HL-60 (cell line): ENCODE data around the gene CYREN.

Source experiments
- POLR2AphosphoS5 ChIP-seq: IDR thresholded peaks from 2 replicates; pipeline ENCODE4 v1.6.1; 2012; ENCODE audit warnings: low read depth
- TF ChIP-seq, protein P1 (sequence below): IDR thresholded peaks from one replicate; pipeline ENCODE4 v1.5.1; 2011; ENCODE audit warnings: low read length, control low read depth, inconsistent platforms; ENCODE audit not compliant: insufficient read depth

DNA sequence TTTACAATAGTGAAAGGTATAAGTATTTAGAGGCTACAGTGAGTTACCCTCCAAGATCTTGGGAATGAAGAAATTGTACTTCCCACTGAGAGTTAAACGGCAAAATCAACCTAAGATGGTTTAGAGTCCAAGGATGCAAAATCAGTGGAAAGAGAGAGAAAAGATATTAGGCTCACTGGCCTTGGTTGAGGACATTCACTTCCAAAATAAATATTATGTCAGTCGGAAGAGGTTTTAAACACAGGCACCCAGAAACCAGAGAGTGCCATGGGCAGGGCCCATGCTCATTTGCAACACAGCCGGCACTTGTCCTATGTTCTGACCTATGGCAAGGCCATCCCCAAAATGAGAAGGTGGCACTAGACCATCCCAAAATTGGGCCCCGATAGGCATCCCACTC, 44.7 kb upstream of the CYREN start:
- no peak for TF ChIP-seq POLR2AphosphoS5
- TF ChIP-seq, protein P1, sequence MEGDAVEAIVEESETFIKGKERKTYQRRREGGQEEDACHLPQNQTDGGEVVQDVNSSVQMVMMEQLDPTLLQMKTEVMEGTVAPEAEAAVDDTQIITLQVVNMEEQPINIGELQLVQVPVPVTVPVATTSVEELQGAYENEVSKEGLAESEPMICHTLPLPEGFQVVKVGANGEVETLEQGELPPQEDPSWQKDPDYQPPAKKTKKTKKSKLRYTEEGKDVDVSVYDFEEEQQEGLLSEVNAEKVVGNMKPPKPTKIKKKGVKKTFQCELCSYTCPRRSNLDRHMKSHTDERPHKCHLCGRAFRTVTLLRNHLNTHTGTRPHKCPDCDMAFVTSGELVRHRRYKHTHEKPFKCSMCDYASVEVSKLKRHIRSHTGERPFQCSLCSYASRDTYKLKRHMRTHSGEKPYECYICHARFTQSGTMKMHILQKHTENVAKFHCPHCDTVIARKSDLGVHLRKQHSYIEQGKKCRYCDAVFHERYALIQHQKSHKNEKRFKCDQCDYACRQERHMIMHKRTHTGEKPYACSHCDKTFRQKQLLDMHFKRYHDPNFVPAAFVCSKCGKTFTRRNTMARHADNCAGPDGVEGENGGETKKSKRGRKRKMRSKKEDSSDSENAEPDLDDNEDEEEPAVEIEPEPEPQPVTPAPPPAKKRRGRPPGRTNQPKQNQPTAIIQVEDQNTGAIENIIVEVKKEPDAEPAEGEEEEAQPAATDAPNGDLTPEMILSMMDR: no peak
